ENCODE results near the gene RDH12.

Gene RDH12

GRCh38 chr14:67675219-67675582 lies 26.5 kb upstream of the RDH12 start:
- peaks cover 7% of the 10 kb centered on the region; the same call in 1 of the 2 replicates for H4K20me1 ChIP-seq (ENCODE audit: low read depth, low read length)
- H3K27me3 ChIP-seq (ENCODE audit: low read length), result no peaks in the 10 kb centered on the region
- peaks cover 5% of the 10 kb centered on the region for H3K36me3 ChIP-seq (ENCODE audit: low read length)
- peak overlapping the region; percentile 97 for H3K4me2 ChIP-seq (ENCODE audit: low read depth, low read length, poor library complexity, severe bottlenecking)
- H3K79me2 ChIP-seq (ENCODE audit: insufficient read depth, low read length), result peaks cover 42% of the 10 kb centered on the region
- H3K4me3 ChIP-seq (ENCODE audit: insufficient read depth, low read length, poor library complexity, severe bottlenecking), result peak overlapping the region; percentile 74
- H3K9me2 ChIP-seq (replicated peaks; ENCODE audit: insufficient read depth, low read length), result no peaks in the 10 kb centered on the region
- no peaks in the 10 kb centered on the region for H3K9me3 ChIP-seq (ENCODE audit: insufficient read depth, low read length)
- H3K27ac ChIP-seq (ENCODE audit: low read depth, low read length), result 0 out of 2 replicates have a peak overlapping the region, but pooled peaks have one; percentile 17
- TF ChIP-seq, protein P1, sequence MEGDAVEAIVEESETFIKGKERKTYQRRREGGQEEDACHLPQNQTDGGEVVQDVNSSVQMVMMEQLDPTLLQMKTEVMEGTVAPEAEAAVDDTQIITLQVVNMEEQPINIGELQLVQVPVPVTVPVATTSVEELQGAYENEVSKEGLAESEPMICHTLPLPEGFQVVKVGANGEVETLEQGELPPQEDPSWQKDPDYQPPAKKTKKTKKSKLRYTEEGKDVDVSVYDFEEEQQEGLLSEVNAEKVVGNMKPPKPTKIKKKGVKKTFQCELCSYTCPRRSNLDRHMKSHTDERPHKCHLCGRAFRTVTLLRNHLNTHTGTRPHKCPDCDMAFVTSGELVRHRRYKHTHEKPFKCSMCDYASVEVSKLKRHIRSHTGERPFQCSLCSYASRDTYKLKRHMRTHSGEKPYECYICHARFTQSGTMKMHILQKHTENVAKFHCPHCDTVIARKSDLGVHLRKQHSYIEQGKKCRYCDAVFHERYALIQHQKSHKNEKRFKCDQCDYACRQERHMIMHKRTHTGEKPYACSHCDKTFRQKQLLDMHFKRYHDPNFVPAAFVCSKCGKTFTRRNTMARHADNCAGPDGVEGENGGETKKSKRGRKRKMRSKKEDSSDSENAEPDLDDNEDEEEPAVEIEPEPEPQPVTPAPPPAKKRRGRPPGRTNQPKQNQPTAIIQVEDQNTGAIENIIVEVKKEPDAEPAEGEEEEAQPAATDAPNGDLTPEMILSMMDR (IDR thresholded peaks at IDR 0.05; ENCODE audit: insufficient read depth, low read length, poor library complexity, severe bottlenecking), result no peak
- no peak for TF ChIP-seq EZH2phosphoT487 (conservative IDR thresholded peaks at IDR 0.05; ENCODE audit: low read length)
- peak overlapping the region; percentile 72 for H2AFZ ChIP-seq (ENCODE audit: low read depth, low read length, severe bottlenecking)
- peaks cover 17% of the 10 kb centered on the region for H3F3A ChIP-seq (ENCODE audit: insufficient read depth)
- peak overlapping the region; percentile 74 for H3K9ac ChIP-seq (ENCODE audit: low read length)

DNA sequence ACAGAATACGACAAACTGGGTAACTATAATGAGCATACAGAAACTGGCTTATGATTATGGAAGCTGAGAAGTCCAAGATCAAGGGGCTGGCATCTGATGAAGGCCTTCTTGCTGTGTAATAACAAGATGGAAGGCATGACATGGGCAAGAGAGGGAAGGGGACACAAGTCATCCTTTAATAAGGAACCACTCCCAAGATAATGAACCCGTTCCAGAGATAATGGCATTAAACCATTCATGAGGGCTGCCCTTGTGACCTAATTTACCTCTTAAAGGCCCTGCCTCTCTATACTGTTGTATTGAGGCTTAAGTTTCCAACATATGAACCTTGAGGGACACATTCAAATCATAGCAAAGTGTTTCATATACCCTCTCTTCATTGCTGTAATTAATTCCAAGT lies 22.7 kb upstream of the RDH12 start:
- Histone ChIP-seq H2AFZ (ENCODE audit: low read depth, low read length, severe bottlenecking) (no peak overlapping the region), H3K4me3 (ENCODE audit: insufficient read depth, low read length, poor library complexity, severe bottlenecking) (no peak overlapping the region), H3K9me2 (replicated peaks; ENCODE audit: insufficient read depth, low read length) (no peaks in the 10 kb centered on the region), H3K4me2 (ENCODE audit: low read depth, low read length, poor library complexity, severe bottlenecking) (no peak overlapping the region), H3K36me3 (ENCODE audit: low read length) (peaks cover 19% of the 10 kb centered on the region), H3K9me3 (ENCODE audit: insufficient read depth, low read length) (no peaks in the 10 kb centered on the region), H3K27ac (ENCODE audit: low read depth, low read length) (no peak overlapping the region), H3K27me3 (ENCODE audit: low read length) (no peaks in the 10 kb centered on the region), H3K9ac (ENCODE audit: low read length) (no peak overlapping the region), H3F3A (ENCODE audit: insufficient read depth) (peaks cover 17% of the 10 kb centered on the region), H4K20me1 (ENCODE audit: low read depth, low read length) (no peaks in the 10 kb centered on the region), H3K79me2 (ENCODE audit: insufficient read depth, low read length) (peaks cover 3% of the 10 kb centered on the region)
- TF ChIP-seq, protein P1 (IDR thresholded peaks at IDR 0.05; ENCODE audit: insufficient read depth, low read length, poor library complexity, severe bottlenecking), result no peak
- no peak for TF ChIP-seq EZH2phosphoT487 (conservative IDR thresholded peaks at IDR 0.05; ENCODE audit: low read length)

- TF ChIP-seq EZH2phosphoT487 (conservative IDR thresholded peaks at IDR 0.05; ENCODE audit: low read length), result no peak
- TF ChIP-seq, protein P1 (IDR thresholded peaks at IDR 0.05; ENCODE audit: insufficient read depth, low read length, poor library complexity, severe bottlenecking), result no peak
- Histone ChIP-seq H3K9ac (ENCODE audit: low read length) (no peak overlapping the region), H3F3A (ENCODE audit: insufficient read depth) (peaks cover 17% of the 10 kb centered on the region), H3K36me3 (ENCODE audit: low read length) (peaks cover 30% of the 10 kb centered on the region), H3K79me2 (ENCODE audit: insufficient read depth, low read length) (no peaks in the 10 kb centered on the region), H4K20me1 (ENCODE audit: low read depth, low read length) (no peaks in the 10 kb centered on the region), H3K9me2 (replicated peaks; ENCODE audit: insufficient read depth, low read length) (no peaks in the 10 kb centered on the region), H3K4me2 (ENCODE audit: low read depth, low read length, poor library complexity, severe bottlenecking) (no peak overlapping the region), H3K27me3 (ENCODE audit: low read length) (no peaks in the 10 kb centered on the region), H3K27ac (ENCODE audit: low read depth, low read length) (no peak overlapping the region), H3K4me3 (ENCODE audit: insufficient read depth, low read length, poor library complexity, severe bottlenecking) (no peak overlapping the region), H3K9me3 (ENCODE audit: insufficient read depth, low read length) (no peaks in the 10 kb centered on the region), H2AFZ (ENCODE audit: low read depth, low read length, severe bottlenecking) (no peak overlapping the region)
Observed at GRCh38 chr14:67680121-67680602, 21.5 kb upstream of the RDH12 start.

All from SU-DHL-6 (cell line).